Smooth muscle cell (in vitro differentiated cells): Measurements from ENCODE around the gene LRRC7. TPM values are rescaled to one million over a fixed set of nuclear protein-coding genes. Genes with fewer than 3 reads are reported as not detected.

Source experiments
- DNase-seq: peaks from one replicate; lab custom pipeline; 2025; ENCODE audit not compliant: unreplicated experiment; lab: John Stamatoyannopoulos, UW
- H2AFZ ChIP-seq: fragments of 200-600 bp; sonication (generic); 2 replicates; pipeline ENCODE4 v1.6.0; 2016; ENCODE audit warnings: antibody characterized with exemption, low read depth, mild to moderate bottlenecking
- H3F3A ChIP-seq: fragments of 200-600 bp; sonication (generic); 2 replicates; pipeline ENCODE4 v1.6.0; 2017; ENCODE audit warnings: antibody characterized with exemption, low read depth
- H3K27ac ChIP-seq: fragments of 200-600 bp; sonication (generic); 2 replicates; pipeline ENCODE4 v1.5.1; 2016; ENCODE audit warnings: low read depth, mild to moderate bottlenecking
- H3K27me3 ChIP-seq: fragments of 200-600 bp; sonication (generic); 2 replicates; pipeline ENCODE4 v1.6.1; 2016; ENCODE audit warnings: low read depth, mild to moderate bottlenecking
- H3K36me3 ChIP-seq: fragments of 200-600 bp; sonication (generic); 2 replicates; pipeline ENCODE4 v1.5.1; 2016; ENCODE audit warnings: low read depth
- H3K4me1 ChIP-seq: fragments of 200-600 bp; sonication (generic); 2 replicates; pipeline ENCODE4 v1.5.1; 2016; ENCODE audit warnings: low read depth
- H3K4me2 ChIP-seq: fragments of 200-600 bp; sonication (generic); 2 replicates; pipeline ENCODE4 v1.6.0; 2016; ENCODE audit warnings: mild to moderate bottlenecking
- H3K4me3 ChIP-seq: fragments of 200-600 bp; sonication (generic); 2 replicates; pipeline ENCODE4 v1.5.1; 2016; ENCODE audit warnings: mild to moderate bottlenecking
- H3K79me2 ChIP-seq: fragments of 200-600 bp; sonication (generic); 2 replicates; pipeline ENCODE4 v1.6.0; 2016; ENCODE audit warnings: low read depth, mild to moderate bottlenecking
- H3K9ac ChIP-seq: fragments of 200-600 bp; sonication (generic); 2 replicates; pipeline ENCODE4 v1.6.0; 2016; ENCODE audit warnings: low read depth
- H3K9me3 ChIP-seq: fragments of 200-600 bp; sonication (generic); replicated peaks from 2 replicates; pipeline ENCODE4 v1.5.1; 2016; ENCODE audit warnings: low read depth
- H4K20me1 ChIP-seq: fragments of 200-600 bp; sonication (generic); 2 replicates; pipeline ENCODE4 v1.6.0; 2016; ENCODE audit warnings: low read depth
- CTCF ChIP-seq: fragments of 200-600 bp; sonication (generic); IDR thresholded peaks from 2 replicates; pipeline ENCODE4 v1.5.1; 2017; ENCODE audit warnings: borderline replicate concordance, mild to moderate bottlenecking, antibody characterized with exemption; ENCODE audit not compliant: insufficient read depth, poor library complexity, severe bottlenecking
- WGBS: methylation state at CpG from one replicate; pipeline ENCODE4 v1.1.7; 2016; ENCODE audit warnings: low lambda C conversion rate; 5-methylcytosine and 5-hydroxymethylcytosine counted together
- polyA plus RNA-seq: library from polyadenylated mRNA; unstranded; fragments of >200 nt; fragmentation: Nextera tagmentation; extraction: Ambion mirVana; gene quantifications from 2 replicates; pipeline ENCODE4 v1.2.1, GENCODE V29; 2016
- total RNA-seq: library from RNA; depleted of rRNA; stranded (reverse); fragments of >200 nt; gene quantifications from 2 replicates; pipeline ENCODE4 v1.2.3, GENCODE V29; 2014

The LRRC7 gene
- total and polyA plus RNA-seq, 2 experiments from 2014 or later = 0.04 to 0.06 TPM

GRCh38 chr1:69700770-69701169 lies 133.0 kb downstream of the LRRC7 start:
- Histone ChIP-seq H3F3A (no peaks in the 10 kb centered on the region), H3K9me3 (no peaks in the 10 kb centered on the region), H3K27me3 (no peaks in the 10 kb centered on the region), H3K27ac (no peak overlapping the region), H4K20me1 (no peaks in the 10 kb centered on the region), H3K79me2 (no peaks in the 10 kb centered on the region), H3K4me1 (no peaks in the 10 kb centered on the region), H3K4me2 (no peak overlapping the region), H3K4me3 (no peak overlapping the region), H3K36me3 (no peaks in the 10 kb centered on the region), H3K9ac (no peak overlapping the region), H2AFZ (no peak overlapping the region)
- 33% methylated on average over 2 of the region's 2 CpGs for WGBS
- peak; percentile 35 for TF ChIP-seq CTCF
- DNase-seq = no peak

DNA sequence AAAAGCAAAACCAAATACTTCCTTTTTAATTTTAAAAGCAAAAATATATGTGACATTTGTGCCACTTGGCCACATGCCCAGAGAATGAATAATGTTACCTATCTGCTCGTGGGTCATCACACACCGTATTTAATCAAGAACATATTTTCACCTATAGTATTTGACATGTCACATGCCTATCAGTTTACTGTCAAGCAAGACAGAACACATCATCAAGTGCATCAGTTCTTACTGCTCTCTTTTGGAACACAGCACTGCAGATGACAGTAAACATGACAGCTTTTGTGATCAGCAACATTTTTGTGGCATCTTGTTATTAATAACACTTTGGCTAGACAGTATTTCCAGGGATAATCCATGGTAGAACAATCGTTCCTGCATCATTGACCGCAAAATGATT lies 134.4 kb downstream of the LRRC7 start:
- Histone ChIP-seq H3K4me2 (no peak overlapping the region), H3F3A (no peaks in the 10 kb centered on the region), H3K36me3 (no peaks in the 10 kb centered on the region), H3K27ac (no peak overlapping the region), H3K9me3 (no peaks in the 10 kb centered on the region), H4K20me1 (no peaks in the 10 kb centered on the region), H3K27me3 (no peaks in the 10 kb centered on the region), H3K4me1 (no peaks in the 10 kb centered on the region), H3K79me2 (no peaks in the 10 kb centered on the region), H3K4me3 (no peak overlapping the region), H2AFZ (no peak overlapping the region), H3K9ac (no peak overlapping the region)
- no peak for TF ChIP-seq CTCF
- 76% methylated on average over 4 of the region's 4 CpGs for WGBS
- no peak for DNase-seq

DNA sequence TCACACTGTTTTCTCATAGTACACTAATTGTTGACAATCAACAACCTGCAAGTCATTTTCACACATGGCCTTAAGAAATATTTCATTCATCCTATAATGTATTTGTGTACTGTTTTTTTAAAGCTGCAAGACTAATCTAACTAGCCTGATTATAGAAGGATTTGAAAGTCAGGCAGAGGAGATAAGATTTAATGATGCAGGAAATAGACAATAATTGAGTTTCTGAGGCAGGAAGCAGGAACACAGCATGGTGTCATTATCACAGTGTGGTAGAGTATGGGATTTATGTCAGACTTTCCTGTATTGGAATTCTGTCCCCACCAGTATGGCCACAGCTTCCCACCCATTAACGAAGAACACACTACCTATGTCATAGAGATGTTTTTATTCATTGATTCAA lies 138.8 kb downstream of the LRRC7 start:
- Histone ChIP-seq H2AFZ (no peak overlapping the region), H3K9me3 (no peaks in the 10 kb centered on the region), H3K36me3 (no peaks in the 10 kb centered on the region), H3F3A (no peaks in the 10 kb centered on the region), H3K4me1 (peaks cover 4% of the 10 kb centered on the region), H3K79me2 (no peaks in the 10 kb centered on the region), H3K27ac (no peak overlapping the region), H3K27me3 (no peaks in the 10 kb centered on the region), H3K4me2 (no peak overlapping the region), H3K9ac (no peak overlapping the region), H4K20me1 (no peaks in the 10 kb centered on the region), H3K4me3 (no peak overlapping the region)
- WGBS = 64% methylated on average over 1 of the region's 1 CpG
- TF ChIP-seq CTCF = no peak
- no peak for DNase-seq

DNA sequence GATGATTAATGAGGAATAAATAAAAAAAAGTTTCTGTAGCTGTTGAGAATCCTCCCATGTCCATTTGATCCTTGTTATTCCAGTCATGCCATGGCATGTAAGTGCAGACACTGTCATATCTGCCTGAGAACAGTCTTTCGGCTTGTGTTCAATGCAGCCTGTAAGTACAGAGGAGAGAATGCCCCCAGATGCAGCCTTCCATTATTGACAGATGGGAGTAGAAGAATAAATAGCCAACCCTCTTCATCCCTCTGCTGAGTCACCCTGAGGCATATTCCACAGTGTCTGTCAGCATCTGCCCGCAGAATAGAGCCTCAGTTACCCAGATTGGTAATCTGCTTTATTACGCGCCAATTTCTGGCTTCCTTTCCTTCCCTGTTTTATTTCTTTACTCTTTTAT lies 139.4 kb downstream of the LRRC7 start:
- no peak for TF ChIP-seq CTCF
- no peak overlapping the region for H2AFZ ChIP-seq
- H3K4me3 ChIP-seq = no peak overlapping the region
- H3K9ac ChIP-seq = no peak overlapping the region
- WGBS = 82% methylated on average over 4 of the region's 4 CpGs
- DNase-seq = no peak
- H3K36me3 ChIP-seq = no peaks in the 10 kb centered on the region
- H3K4me2 ChIP-seq = no peak overlapping the region
- no peaks in the 10 kb centered on the region for H3K79me2 ChIP-seq
- H3F3A ChIP-seq = no peaks in the 10 kb centered on the region
- H3K27ac ChIP-seq = no peak overlapping the region
- H3K9me3 ChIP-seq = no peaks in the 10 kb centered on the region
- no peaks in the 10 kb centered on the region for H4K20me1 ChIP-seq
- H3K4me1 ChIP-seq = peaks cover 4% of the 10 kb centered on the region
- no peaks in the 10 kb centered on the region for H3K27me3 ChIP-seq
